Keratinocyte (primary cell): ENCODE data around the gene SULT1A1. TPM values are rescaled to one million over a fixed set of nuclear protein-coding genes. Genes with fewer than 3 reads are reported as not detected.
"Not testable (repeated sequence)": the region's sequence is repeated elsewhere in the genome, so short reads cannot be mapped to it uniquely, and the experiment has no call there.

Experiments used
- DNase-seq: peaks from one replicate; pipeline ENCODE4 v3.0.0-alpha.2; 2011; ENCODE audit warnings: low read depth, missing footprints, low spot score
- FAIRE-seq: peaks from 2 replicates; lab custom pipeline; 2011; peaks lifted over from hg19 to GRCh38; lab: Jason Lieb, UNC
- H2AFZ ChIP-seq: 2 replicates; pipeline ENCODE4 v1.6.0; 2012; ENCODE audit warnings: low read length, control low read depth, inconsistent platforms; ENCODE audit not compliant: control insufficient read depth
- H3K27ac ChIP-seq: 2 replicates; pipeline ENCODE4 v1.5.1; 2011; ENCODE audit warnings: low read length; ENCODE audit not compliant: control insufficient read depth, insufficient read depth
- H3K27me3 ChIP-seq: 3 replicates; pipeline ENCODE4 v1.6.0; 2011; ENCODE audit warnings: low read length; ENCODE audit not compliant: control insufficient read depth, insufficient read depth; ENCODE audit errors: extremely low read depth
- H3K36me3 ChIP-seq, 2 experiments: 2 replicates in 1 of 2; 3 replicates in 1 of 2; pipeline ENCODE4 v1.5.1; 2011; ENCODE audit warnings: low read length in 2 of 2, mild to moderate bottlenecking in 1 of 2; ENCODE audit not compliant: control insufficient read depth in 2 of 2, insufficient read depth in 2 of 2; ENCODE audit errors: extremely low read depth in 1 of 2
- H3K4me1 ChIP-seq: 3 replicates; pipeline ENCODE4 v1.5.1; 2011; ENCODE audit warnings: low read length; ENCODE audit not compliant: control insufficient read depth, insufficient read depth; ENCODE audit errors: extremely low read depth
- H3K4me2 ChIP-seq: 3 replicates; pipeline ENCODE4 v1.6.0; 2011; ENCODE audit warnings: low read depth, low read length; ENCODE audit not compliant: control insufficient read depth, insufficient read depth; ENCODE audit errors: extremely low read depth
- H3K4me3 ChIP-seq, 3 experiments: fragments of 200-600 bp in 1 of 3; sonication (generic) in 1 of 3; 2 replicates in 2 of 3; 3 replicates in 1 of 3; pipeline ENCODE4 v1.5.1; 2011 to 2016; ENCODE audit warnings: low read length in 3 of 3, mild to moderate bottlenecking in 3 of 3, control low read depth in 2 of 3, inconsistent platforms in 1 of 3, low read depth in 1 of 3, mixed read lengths in 1 of 3, mixed run types in 1 of 3, moderate library complexity in 1 of 3; ENCODE audit not compliant: control insufficient read depth in 2 of 3, insufficient read depth in 2 of 3; ENCODE audit errors: extremely low read depth in 1 of 3
- H3K79me2 ChIP-seq: 2 replicates; pipeline ENCODE4 v1.6.0; 2012; ENCODE audit warnings: low read length; ENCODE audit not compliant: control insufficient read depth, insufficient read depth
- H3K9ac ChIP-seq: 3 replicates; pipeline ENCODE4 v1.6.0; 2011; ENCODE audit warnings: low read length; ENCODE audit not compliant: control insufficient read depth, insufficient read depth; ENCODE audit errors: extremely low read depth
- H3K9me1 ChIP-seq: 3 replicates; pipeline ENCODE4 v1.6.0; 2011; ENCODE audit warnings: low read length; ENCODE audit not compliant: control insufficient read depth, insufficient read depth; ENCODE audit errors: extremely low read depth
- H3K9me3 ChIP-seq: 2 replicates; pipeline ENCODE4 v1.5.1; 2012; ENCODE audit warnings: low read depth, low read length; ENCODE audit not compliant: control insufficient read depth
- H4K20me1 ChIP-seq: 3 replicates; pipeline ENCODE4 v1.6.0; 2011; ENCODE audit warnings: low read length; ENCODE audit not compliant: control insufficient read depth, insufficient read depth; ENCODE audit errors: extremely low read depth
- CTCF ChIP-seq, 3 experiments: IDR thresholded peaks in 1 of 3; conservative IDR thresholded peaks in 1 of 3; optimal IDR thresholded peaks in 1 of 3; 2 replicates in 2 of 3; 3 replicates in 1 of 3; pipeline versions ENCODE3 to v1.5.1; 2011; ENCODE audit warnings: low read length in 3 of 3, mild to moderate bottlenecking in 3 of 3, moderate library complexity in 2 of 3, control low read depth in 1 of 3, inconsistent platforms in 1 of 3; ENCODE audit not compliant: insufficient read depth in 2 of 3; ENCODE audit errors: extremely low read depth in 1 of 3
- EZH2 ChIP-seq: IDR thresholded peaks from one replicate; pipeline ENCODE4 v1.6.1; 2012; ENCODE audit warnings: inconsistent platforms, mild to moderate bottlenecking, low read length, moderate library complexity
- dilution Hi-C: fragments of 300-500 bp; cut with MboI; formaldehyde crosslinking; loops from one replicate; pipeline ENCODE4 v1.7.0; 2020; ENCODE audit warnings: low sequenced_read_pairs; ENCODE audit not compliant: extremely low pct_ligation_motif_present
- polyA plus RNA-seq, 5 experiments: library from polyadenylated mRNA; depleted of rRNA in 3 of 5; stranded (reverse) in 3 of 5; stranded (forward) in 1 of 5; unstranded in 1 of 5; fragments of >200 nt; gene quantifications; 1 replicate in 1 of 5; 2 replicates in 3 of 5; 3 replicates in 1 of 5; pipeline versions ENCODE4 v1.2.1 to v1.2.3, GENCODE V29; 2011 to 2012; ENCODE audit warnings: missing spikeins in 2 of 5, low read depth in 1 of 5, low replicate concordance in 1 of 5

Gene SULT1A1
- polyA plus RNA-seq, 1 donor (not counting 4 experiments of a cell fraction or from before 2014, with no cell fraction given): 1.6 TPM

GRCh38 chr16:28603381-28604185, 6.3 kb downstream of the SULT1A1 start:
- Histone ChIP-seq H3K4me3 (no peak overlapping the region), H3K79me2 (no peaks in the 10 kb centered on the region), H3K4me2 (no peak overlapping the region), H3K36me3 (no peaks in the 10 kb centered on the region), H3K9me3 (no peaks in the 10 kb centered on the region), H3K9ac (no peak overlapping the region), H3K27me3 (no peaks in the 10 kb centered on the region), H3K27ac (no peak overlapping the region), H3K4me1 (no peaks in the 10 kb centered on the region), H3K9me1 (no peaks in the 10 kb centered on the region), H4K20me1 (no peaks in the 10 kb centered on the region), H2AFZ (no peak overlapping the region)
- DNase-seq: no peak
- dilution Hi-C loops: no loop called here
- FAIRE-seq: no peak
- TF ChIP-seq EZH2 (no peak), CTCF (optimal IDR thresholded peaks at IDR 0.05 in 1 of 3, IDR thresholded peaks at IDR 0.05 in 1 of 3, conservative IDR thresholded peaks at IDR 0.05 in 1 of 3; ENCODE audit: extremely low read depth in 1 of 3, insufficient read depth in 2 of 3, low read length in 3 of 3) (no peak)

- no peaks in the 10 kb centered on the region for H4K20me1 ChIP-seq
- no peak overlapping the region for H3K27ac ChIP-seq
- no peak overlapping the region for H2AFZ ChIP-seq
- H3K9me1 ChIP-seq: no peaks in the 10 kb centered on the region
- no peaks in the 10 kb centered on the region for H3K79me2 ChIP-seq
- TF ChIP-seq EZH2 (no peak), CTCF (optimal IDR thresholded peaks at IDR 0.05 in 1 of 3, IDR thresholded peaks at IDR 0.05 in 1 of 3, conservative IDR thresholded peaks at IDR 0.05 in 1 of 3; ENCODE audit: extremely low read depth in 1 of 3, insufficient read depth in 2 of 3, low read length in 3 of 3) (no peak)
- no peaks in the 10 kb centered on the region for H3K4me1 ChIP-seq
- no peaks in the 10 kb centered on the region for H3K27me3 ChIP-seq
- no peak overlapping the region for H3K4me3 ChIP-seq
- H3K9ac ChIP-seq: no peak overlapping the region
- no peak overlapping the region for H3K4me2 ChIP-seq
- no peaks in the 10 kb centered on the region for H3K36me3 ChIP-seq
- DNase-seq (no peak), FAIRE-seq (no peak)
- dilution Hi-C loops: no loop called here
- no peaks in the 10 kb centered on the region for H3K9me3 ChIP-seq
Measured at GRCh38 chr16:28602529-28602928, 7.3 kb downstream of the SULT1A1 start.

- H2AFZ ChIP-seq, H3K9ac ChIP-seq, H3K4me2 ChIP-seq, H3K27me3 ChIP-seq, H3K4me1 ChIP-seq, H4K20me1 ChIP-seq, H3K79me2 ChIP-seq, H3K36me3 ChIP-seq, H3K9me1 ChIP-seq, H3K4me3 ChIP-seq, FAIRE-seq, H3K9me3 ChIP-seq, DNase-seq, dilution Hi-C loops, H3K27ac ChIP-seq: not testable (repeated sequence)
Measured at GRCh38 chr16:28602062-28602461, 7.8 kb downstream of the SULT1A1 start.

GRCh38 chr16:28601589-28601988, 8.3 kb downstream of the SULT1A1 start:
- H3K9me3 ChIP-seq, H3K79me2 ChIP-seq, H3K36me3 ChIP-seq, H3K4me3 ChIP-seq, H3K9me1 ChIP-seq, H3K27me3 ChIP-seq, FAIRE-seq, H3K4me1 ChIP-seq, H3K27ac ChIP-seq, DNase-seq, H3K9ac ChIP-seq, H3K4me2 ChIP-seq, H4K20me1 ChIP-seq, H2AFZ ChIP-seq, dilution Hi-C loops: not testable (repeated sequence)
